Hepatocyte (in vitro differentiated cells): ENCODE results near the gene IKBKG.
"Not testable (repeated sequence)": the region's sequence is repeated elsewhere in the genome, so short reads cannot be mapped to it uniquely, and the experiment has no call there.

ENCODE experiments used
- CTCF ChIP-seq: fragments of 200-600 bp; sonication (generic); IDR thresholded peaks from 2 replicates; pipeline ENCODE4 v1.5.1; 2016; ENCODE audit warnings: antibody characterized with exemption, mild to moderate bottlenecking; ENCODE audit not compliant: poor library complexity
- EZH2 ChIP-seq: fragments of 200-600 bp; sonication (generic); IDR thresholded peaks from 2 replicates; pipeline ENCODE4 v1.6.1; 2016; ENCODE audit warnings: antibody characterized with exemption, mild to moderate bottlenecking, borderline replicate concordance

- TF ChIP-seq CTCF, EZH2: not testable (repeated sequence)
Observed at GRCh38 chrX:154590415-154590814, 43.0 kb downstream of the IKBKG start.
